HL-60 (cell line): Measurements from ENCODE around the gene AMPD3.

ENCODE experiments used
- CTCF ChIP-seq: IDR thresholded peaks from one replicate; pipeline ENCODE4 v1.5.1; 2011; ENCODE audit warnings: low read length, control low read depth, inconsistent platforms; ENCODE audit not compliant: insufficient read depth
- POLR2AphosphoS5 ChIP-seq: IDR thresholded peaks from 2 replicates; pipeline ENCODE4 v1.6.1; 2012; ENCODE audit warnings: low read depth

- TF ChIP-seq CTCF (no peak), POLR2AphosphoS5 (no peak)
These were observed 59.6 kb downstream of the AMPD3 start for GRCh38 chr11:10514709-10515108.
